ENCODE measurements around the gene TRAF2. TPM values are rescaled to one million over a fixed set of nuclear protein-coding genes. Genes with fewer than 3 reads are reported as not detected.
"Not testable (repeated sequence)": the region's sequence is repeated elsewhere in the genome, so short reads cannot be mapped to it uniquely, and the experiment has no call there.

TRAF2 gene
- total and polyA plus RNA-seq, 2 donors (not counting 3 experiments of a cell fraction or from before 2014, with no cell fraction given), result 10.9 to 23.1 TPM

- H3K9ac ChIP-seq (replicated peaks; ENCODE audit: extremely low read depth, insufficient read depth, low read length); H3K27ac ChIP-seq (ENCODE audit: insufficient read depth, low read depth, low read length); H3K4me2 ChIP-seq (ENCODE audit: insufficient read depth, low read length); H3K79me2 ChIP-seq (ENCODE audit: control insufficient read depth, insufficient read depth, low read length); dilution Hi-C loops (cut with MboI; ENCODE audit: extremely low pct_ligation_motif_present, low sequenced_read_pairs); POLR2A ChIA-PET; H3K9me1 ChIP-seq (replicated peaks; ENCODE audit: control insufficient read depth, extremely low read depth, insufficient read depth, low read length); H3K9me3 ChIP-seq (replicated peaks; ENCODE audit: control insufficient read depth, insufficient read depth, low read length); BruUV-seq (replicated peaks); H4K20me1 ChIP-seq (replicated peaks; ENCODE audit: control insufficient read depth, extremely low read depth, insufficient read depth, low read length); H3K4me1 ChIP-seq (ENCODE audit: control insufficient read depth, extremely low read depth, insufficient read depth, low read length); H2AFZ ChIP-seq (ENCODE audit: low read depth, low read length): not testable (repeated sequence)
- intact Hi-C loops (cut with micrococcal nuclease), result loop anchor here (2.0 to 5.0 kb wide), 3 partner anchors 35 to 192 kb away; partner anchors contain the start of genes CLIC3 and RABL6
- FAIRE-seq (peak; percentile 85), DNase-seq (ENCODE audit: low read depth, low spot score) (peak; percentile 74)
- peaks cover 10 to 28% of the 10 kb centered on the region in 2 experiments for H3K27me3 ChIP-seq (ENCODE audit: control insufficient read depth in 2 of 2, insufficient read depth in 2 of 2, low read length in 2 of 2)
- CTCF ChIA-PET, result interaction anchor here (0.6 to 2.8 kb wide), 18 partner anchors 10 to 193 kb away, joined by 3 to 18 read pairs (median 5); partner anchors contain the start of genes FBXW5, PAXX and RABL6
- H3K36me3 ChIP-seq (ENCODE audit: control insufficient read depth in 2 of 2, extremely low read depth in 1 of 2, insufficient read depth in 2 of 2, low read length in 2 of 2), result peaks cover 0 to 13% of the 10 kb centered on the region in 2 experiments
- peak within 1 kb of the TSS in 1 of 3 experiments; percentile 34 for H3K4me3 ChIP-seq (replicated peaks in 1 of 3; ENCODE audit: insufficient read depth in 1 of 3, low read depth in 1 of 3, low read length in 3 of 3)
- TF ChIP-seq CTCF (IDR thresholded peaks at IDR 0.05; ENCODE audit: extremely low read depth in 1 of 2, insufficient read depth in 1 of 2, low read depth in 1 of 2, low read length in 2 of 2) (peak; percentile 82 to 94), POLR2AphosphoS5 (IDR thresholded peaks at IDR 0.05; ENCODE audit: insufficient read depth, low read depth, low read length) (peak; percentile 51)
Measured at GRCh38 chr9:136842380-136842948, 43.9 kb upstream of the TRAF2 start, which contains the start of gene AJM1. AJM1 (plus strand) TSS chr9:136842478; CDS start chr9:136844415, 1,937 bp downstream.

- DNase-seq (ENCODE audit: low read depth, low spot score); BruUV-seq (replicated peaks); FAIRE-seq; H3K9ac ChIP-seq (replicated peaks; ENCODE audit: extremely low read depth, insufficient read depth, low read length); H4K20me1 ChIP-seq (replicated peaks; ENCODE audit: control insufficient read depth, extremely low read depth, insufficient read depth, low read length); H3K79me2 ChIP-seq (ENCODE audit: control insufficient read depth, insufficient read depth, low read length); H3K27ac ChIP-seq (ENCODE audit: insufficient read depth, low read depth, low read length); H3K4me1 ChIP-seq (ENCODE audit: control insufficient read depth, extremely low read depth, insufficient read depth, low read length); H3K9me3 ChIP-seq (replicated peaks; ENCODE audit: control insufficient read depth, insufficient read depth, low read length); POLR2A ChIA-PET; H3K9me1 ChIP-seq (replicated peaks; ENCODE audit: control insufficient read depth, extremely low read depth, insufficient read depth, low read length); H2AFZ ChIP-seq (ENCODE audit: low read depth, low read length); H3K4me2 ChIP-seq (ENCODE audit: insufficient read depth, low read length); dilution Hi-C loops (cut with MboI; ENCODE audit: extremely low pct_ligation_motif_present, low sequenced_read_pairs); H3K4me3 ChIP-seq (replicated peaks in 1 of 3; ENCODE audit: insufficient read depth in 1 of 3, low read depth in 1 of 3, low read length in 3 of 3): not testable (repeated sequence)
- Histone ChIP-seq H3K36me3 (ENCODE audit: control insufficient read depth in 2 of 2, extremely low read depth in 1 of 2, insufficient read depth in 2 of 2, low read length in 2 of 2) (peaks cover 0 to 13% of the 10 kb centered on the region in 2 experiments), H3K27me3 (ENCODE audit: control insufficient read depth in 2 of 2, insufficient read depth in 2 of 2, low read length in 2 of 2) (peaks cover 10 to 28% of the 10 kb centered on the region in 2 experiments)
- CTCF ChIA-PET, result interaction anchor here (1.2 to 2.8 kb wide), 7 partner anchors 10 to 192 kb away, joined by 3 to 18 read pairs (median 10); partner anchors contain the start of genes FBXW5 and PAXX
- intact Hi-C loops (cut with micrococcal nuclease), result loop anchor here (2.0 to 5.0 kb wide), 3 partner anchors 36 to 192 kb away; partner anchors contain the start of genes CLIC3 and RABL6
Measured at GRCh38 chr9:136843159-136843800, 43.0 kb upstream of the TRAF2 start.
